Mesothelial cell of epicardium (in vitro differentiated cells): ENCODE results near the gene MYCBPAP. TPM values are rescaled to one million over a fixed set of nuclear protein-coding genes. Genes with fewer than 3 reads are reported as not detected.

Experiments used
- DNase-seq, 2 experiments: peaks; one replicate each; pipeline ENCODE4 v3.0.0; 2021; ENCODE audit warnings: low spot score in 2 of 2; ENCODE audit not compliant: unreplicated experiment in 2 of 2
- H3K27ac Mint-ChIP-seq: 2 replicates; pipeline ENCODE4 v1.8.0; 2021; ENCODE audit warnings: mixed read lengths
- H3K27me3 Mint-ChIP-seq: 2 replicates; pipeline ENCODE4 v1.8.0; 2021; ENCODE audit warnings: low read depth, mixed read lengths
- H3K36me3 Mint-ChIP-seq: 2 replicates; pipeline ENCODE4 v1.8.0; 2021; ENCODE audit warnings: mixed read lengths
- H3K4me1 Mint-ChIP-seq: 2 replicates; pipeline ENCODE4 v1.8.0; 2021; ENCODE audit warnings: mixed read lengths
- H3K4me3 Mint-ChIP-seq: 2 replicates; pipeline ENCODE4 v1.8.0; 2021; ENCODE audit warnings: mild to moderate bottlenecking, moderate library complexity, mixed read lengths
- H3K9me3 Mint-ChIP-seq: 2 replicates; pipeline ENCODE4 v1.8.0; 2021; ENCODE audit warnings: mixed read lengths
- total RNA-seq: library from RNA; stranded (reverse); gene quantifications from 3 replicates; pipeline ENCODE4 v1.2.1, GENCODE V29; 2021
- TF ChIP-seq, protein P1 (sequence below): fragments of 200-600 bp; sonication (generic); IDR thresholded peaks from one replicate; pipeline ENCODE4 v1.5.0; 2021; ENCODE audit warnings: antibody characterized with exemption; ENCODE audit not compliant: unreplicated experiment

MYCBPAP gene
- total RNA-seq, 1 donor from 2014 or later = 5.1 TPM

DNA sequence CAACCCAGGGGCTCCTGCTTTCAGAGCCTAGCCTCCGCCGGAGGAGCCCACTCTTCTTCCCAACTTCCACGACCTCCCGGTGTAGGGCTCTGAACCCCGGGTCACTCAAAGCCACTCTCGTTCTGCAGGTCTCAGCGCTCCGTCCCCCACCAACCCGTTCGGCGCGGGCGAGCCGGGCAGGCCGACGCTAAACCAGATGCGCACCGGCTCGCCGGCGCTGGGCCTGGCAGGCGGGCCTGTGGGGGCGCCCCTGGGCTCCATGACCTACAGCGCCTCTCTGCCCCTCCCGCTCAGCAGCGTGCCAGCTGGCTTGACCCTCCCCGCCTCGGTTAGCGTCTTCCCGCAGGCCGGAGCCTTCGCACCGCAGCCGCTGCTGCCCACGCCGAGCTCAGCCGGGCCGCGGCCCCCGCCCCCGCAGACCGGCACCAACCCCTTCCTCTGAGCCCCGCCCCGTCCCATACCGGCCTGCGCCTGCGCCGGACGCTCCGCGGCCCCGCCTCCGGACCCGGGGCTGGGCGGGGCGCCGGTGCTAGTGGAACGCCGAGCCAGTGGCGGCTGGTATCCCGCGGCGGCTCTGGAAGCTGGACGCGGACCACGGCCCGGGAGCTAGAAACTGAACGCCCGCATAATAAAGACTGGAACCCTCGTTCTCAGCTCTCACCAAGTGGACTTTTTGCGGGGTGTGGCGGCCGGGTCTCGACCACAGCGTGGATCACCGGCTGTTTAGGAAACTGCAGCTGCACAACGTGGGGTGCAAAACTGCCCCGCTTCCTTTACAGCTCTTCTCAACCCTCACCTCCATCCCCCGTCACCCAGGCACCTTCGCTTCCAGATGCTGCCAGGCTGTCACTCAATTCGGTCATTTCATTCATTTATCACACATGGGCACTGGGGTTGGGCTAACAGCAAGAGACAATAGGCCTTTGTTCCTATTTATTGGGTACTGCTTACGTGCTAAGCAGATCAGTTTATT lies 33.8 kb downstream of the MYCBPAP start:
- TF ChIP-seq, protein P1, sequence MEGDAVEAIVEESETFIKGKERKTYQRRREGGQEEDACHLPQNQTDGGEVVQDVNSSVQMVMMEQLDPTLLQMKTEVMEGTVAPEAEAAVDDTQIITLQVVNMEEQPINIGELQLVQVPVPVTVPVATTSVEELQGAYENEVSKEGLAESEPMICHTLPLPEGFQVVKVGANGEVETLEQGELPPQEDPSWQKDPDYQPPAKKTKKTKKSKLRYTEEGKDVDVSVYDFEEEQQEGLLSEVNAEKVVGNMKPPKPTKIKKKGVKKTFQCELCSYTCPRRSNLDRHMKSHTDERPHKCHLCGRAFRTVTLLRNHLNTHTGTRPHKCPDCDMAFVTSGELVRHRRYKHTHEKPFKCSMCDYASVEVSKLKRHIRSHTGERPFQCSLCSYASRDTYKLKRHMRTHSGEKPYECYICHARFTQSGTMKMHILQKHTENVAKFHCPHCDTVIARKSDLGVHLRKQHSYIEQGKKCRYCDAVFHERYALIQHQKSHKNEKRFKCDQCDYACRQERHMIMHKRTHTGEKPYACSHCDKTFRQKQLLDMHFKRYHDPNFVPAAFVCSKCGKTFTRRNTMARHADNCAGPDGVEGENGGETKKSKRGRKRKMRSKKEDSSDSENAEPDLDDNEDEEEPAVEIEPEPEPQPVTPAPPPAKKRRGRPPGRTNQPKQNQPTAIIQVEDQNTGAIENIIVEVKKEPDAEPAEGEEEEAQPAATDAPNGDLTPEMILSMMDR = no peak
- peak; percentile 84 to 92 for DNase-seq
- Mint-ChIP-seq H3K4me1 (peaks cover 19% of the 10 kb centered on the region), H3K27me3 (peaks cover 3% of the 10 kb centered on the region), H3K9me3 (no peaks in the 10 kb centered on the region), H3K36me3 (peaks cover 3% of the 10 kb centered on the region), H3K4me3 (peak overlapping the region; percentile 74), H3K27ac (peak overlapping the region; percentile 83)

DNA sequence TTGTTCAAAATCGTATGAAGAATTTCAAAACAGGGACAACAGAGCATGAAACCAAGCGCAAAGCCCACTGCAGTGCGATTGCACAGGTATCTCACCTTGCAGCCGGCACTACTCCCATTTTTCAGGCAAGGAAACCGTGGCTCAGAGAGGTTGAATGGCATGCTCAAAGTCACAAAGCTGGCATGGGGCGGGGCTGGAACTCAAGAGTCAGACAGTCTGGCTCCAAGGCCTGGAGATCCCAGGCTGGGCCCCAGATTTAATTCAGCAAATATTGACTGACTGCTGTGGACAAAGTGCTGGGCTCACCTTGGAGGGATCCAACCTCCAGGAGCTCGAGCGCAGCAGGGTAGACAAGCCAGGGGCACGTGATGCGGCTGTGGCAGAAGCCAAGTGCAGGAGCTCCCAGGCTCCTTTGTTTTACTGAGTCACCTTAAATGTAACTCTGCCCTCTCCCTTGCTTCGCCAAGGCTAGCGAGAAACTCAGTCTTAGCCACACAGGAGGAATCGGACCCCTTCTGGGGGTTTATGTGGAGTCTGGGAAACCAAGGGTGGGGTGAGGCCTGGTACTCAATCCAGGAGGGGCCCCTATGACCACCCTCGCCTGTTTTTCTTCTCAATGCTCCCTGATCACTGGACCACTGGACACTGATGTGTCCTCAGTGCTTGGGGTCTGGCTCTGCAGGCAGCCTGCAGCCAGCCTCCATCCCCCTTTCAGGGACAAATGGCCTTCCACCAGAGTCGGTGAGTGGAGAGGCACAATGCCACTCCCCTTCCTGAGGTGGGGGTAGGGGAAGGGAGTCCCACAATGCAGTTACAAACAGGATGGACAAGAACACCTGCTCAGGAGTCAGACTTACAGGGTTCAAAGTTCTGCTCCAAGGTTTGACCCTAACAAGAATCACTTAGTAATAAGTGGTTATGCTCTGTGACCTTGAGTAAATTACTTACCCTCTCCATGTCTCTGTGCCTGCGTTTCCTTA lies 34.8 kb downstream of the MYCBPAP start:
- Mint-ChIP-seq H3K27me3 (peaks cover 3% of the 10 kb centered on the region), H3K27ac (peak overlapping the region; percentile 83), H3K4me3 (peak overlapping the region; percentile 74), H3K4me1 (peaks cover 22% of the 10 kb centered on the region), H3K36me3 (peaks cover 3% of the 10 kb centered on the region), H3K9me3 (no peaks in the 10 kb centered on the region)
- TF ChIP-seq, protein P1 = no peak
- DNase-seq = no peak

DNA sequence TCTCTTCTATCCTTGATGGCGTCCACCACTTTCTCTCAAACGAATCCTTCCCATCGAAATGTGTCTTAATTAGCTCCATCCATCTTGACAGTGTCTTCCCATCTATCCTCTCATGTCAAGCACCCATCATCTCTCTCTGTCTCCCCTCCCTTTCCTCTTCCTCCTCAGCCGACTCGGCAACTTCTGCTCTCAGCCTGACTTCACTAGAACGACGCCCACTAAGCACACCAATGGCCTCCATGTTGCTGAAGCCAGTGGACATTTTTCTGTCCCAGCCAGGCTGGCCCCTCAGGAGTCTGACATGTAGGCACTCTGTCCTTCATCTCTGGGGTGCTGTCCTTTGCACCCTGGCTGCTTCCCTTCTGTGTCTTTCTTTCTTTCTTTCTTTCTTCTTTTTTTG lies 36.3 kb downstream of the MYCBPAP start:
- no peak overlapping the region for H3K27ac Mint-ChIP-seq
- H3K9me3 Mint-ChIP-seq = no peaks in the 10 kb centered on the region
- no peak overlapping the region for H3K4me3 Mint-ChIP-seq
- H3K27me3 Mint-ChIP-seq = peaks cover 3% of the 10 kb centered on the region
- peaks cover 3% of the 10 kb centered on the region for H3K36me3 Mint-ChIP-seq
- peaks cover 22% of the 10 kb centered on the region for H3K4me1 Mint-ChIP-seq
- DNase-seq = no peak
- TF ChIP-seq, protein P1 = no peak

DNA sequence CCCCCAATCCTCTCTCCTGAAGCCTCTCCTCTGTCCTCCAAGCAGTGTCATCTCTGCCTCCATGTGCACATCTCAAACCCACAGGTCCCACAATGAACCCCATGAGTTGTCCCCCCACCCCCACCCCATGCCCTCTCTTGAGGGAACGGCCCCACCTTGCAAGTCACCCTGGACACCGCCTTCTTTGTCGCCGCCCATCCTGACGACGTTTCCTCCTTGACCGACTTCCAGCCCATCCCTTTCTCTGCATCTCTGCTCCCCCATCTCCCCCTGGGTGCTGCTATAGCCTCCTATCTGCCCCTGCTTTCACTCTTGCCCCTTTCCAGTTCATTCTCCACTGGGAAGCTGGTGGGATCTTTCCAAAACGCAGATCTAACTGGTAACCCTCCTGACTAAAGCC lies 37.1 kb downstream of the MYCBPAP start:
- TF ChIP-seq, protein P1 = no peak
- Mint-ChIP-seq H3K4me1 (peaks cover 22% of the 10 kb centered on the region), H3K4me3 (no peak overlapping the region), H3K9me3 (no peaks in the 10 kb centered on the region), H3K27me3 (peaks cover 3% of the 10 kb centered on the region), H3K36me3 (no peaks in the 10 kb centered on the region), H3K27ac (no peak overlapping the region)
- no peak for DNase-seq

DNA sequence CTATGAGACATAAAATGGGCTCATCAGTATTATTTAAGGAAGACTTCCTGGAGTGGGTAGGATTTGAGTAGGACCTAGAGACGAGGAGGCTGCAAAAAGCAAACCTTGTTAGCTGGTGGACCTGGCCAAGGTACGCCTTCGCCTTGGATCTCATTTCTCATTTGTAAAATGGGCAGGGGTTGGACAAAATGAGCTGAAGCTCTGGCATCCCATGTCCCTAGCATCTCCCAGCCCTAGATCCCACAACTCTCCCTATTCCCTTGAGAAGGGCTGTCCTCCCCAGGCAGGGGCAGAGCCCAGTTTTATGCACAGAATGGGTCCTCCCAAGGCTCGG lies 38.4 kb downstream of the MYCBPAP start:
- H3K4me3 Mint-ChIP-seq = peak overlapping the region; percentile 70

More for the DNA sequence above, 38.4 kb downstream of the MYCBPAP start:
- no peaks in the 10 kb centered on the region for H3K36me3 Mint-ChIP-seq
- H3K27ac Mint-ChIP-seq = no peak overlapping the region
- H3K27me3 Mint-ChIP-seq = peaks cover 3% of the 10 kb centered on the region
- H3K9me3 Mint-ChIP-seq = no peaks in the 10 kb centered on the region
- H3K4me1 Mint-ChIP-seq = peaks cover 21% of the 10 kb centered on the region
- TF ChIP-seq, protein P1 = no peak
- no peak for DNase-seq
